ENCODE results near the gene ABHD14A. TPM values are rescaled to one million over a fixed set of nuclear protein-coding genes. Genes with fewer than 3 reads are reported as not detected.

Gene ABHD14A
- total RNA-seq, 1 experiment from 2014 or later = 3.8 TPM

DNA sequence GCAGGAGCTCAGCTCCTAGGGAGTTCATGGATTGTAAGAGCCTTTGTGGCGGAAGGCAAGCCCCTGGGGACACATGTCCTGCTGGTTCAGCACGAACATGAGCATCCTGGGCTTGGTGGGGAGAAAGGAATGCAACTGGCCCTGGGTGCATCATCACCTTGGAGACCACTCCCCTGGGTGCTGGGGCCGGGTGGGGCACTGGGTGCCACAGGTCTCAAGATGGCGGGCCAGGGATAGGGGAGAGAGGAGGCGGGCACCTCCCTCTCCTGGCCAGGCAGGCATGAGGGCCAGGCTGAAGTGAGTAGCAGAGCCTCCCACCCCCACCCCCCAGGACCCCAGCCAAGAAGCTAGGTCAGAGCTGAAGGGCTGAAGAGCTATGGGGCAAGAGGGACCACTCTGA, 8.4 kb upstream of the ABHD14A start:
- no peak for TF ChIP-seq RELA (CRISPR knock-in tag; IDR thresholded peaks at IDR 0.05; ENCODE audit: borderline replicate concordance)
- TF ChIP-seq, protein P1, sequence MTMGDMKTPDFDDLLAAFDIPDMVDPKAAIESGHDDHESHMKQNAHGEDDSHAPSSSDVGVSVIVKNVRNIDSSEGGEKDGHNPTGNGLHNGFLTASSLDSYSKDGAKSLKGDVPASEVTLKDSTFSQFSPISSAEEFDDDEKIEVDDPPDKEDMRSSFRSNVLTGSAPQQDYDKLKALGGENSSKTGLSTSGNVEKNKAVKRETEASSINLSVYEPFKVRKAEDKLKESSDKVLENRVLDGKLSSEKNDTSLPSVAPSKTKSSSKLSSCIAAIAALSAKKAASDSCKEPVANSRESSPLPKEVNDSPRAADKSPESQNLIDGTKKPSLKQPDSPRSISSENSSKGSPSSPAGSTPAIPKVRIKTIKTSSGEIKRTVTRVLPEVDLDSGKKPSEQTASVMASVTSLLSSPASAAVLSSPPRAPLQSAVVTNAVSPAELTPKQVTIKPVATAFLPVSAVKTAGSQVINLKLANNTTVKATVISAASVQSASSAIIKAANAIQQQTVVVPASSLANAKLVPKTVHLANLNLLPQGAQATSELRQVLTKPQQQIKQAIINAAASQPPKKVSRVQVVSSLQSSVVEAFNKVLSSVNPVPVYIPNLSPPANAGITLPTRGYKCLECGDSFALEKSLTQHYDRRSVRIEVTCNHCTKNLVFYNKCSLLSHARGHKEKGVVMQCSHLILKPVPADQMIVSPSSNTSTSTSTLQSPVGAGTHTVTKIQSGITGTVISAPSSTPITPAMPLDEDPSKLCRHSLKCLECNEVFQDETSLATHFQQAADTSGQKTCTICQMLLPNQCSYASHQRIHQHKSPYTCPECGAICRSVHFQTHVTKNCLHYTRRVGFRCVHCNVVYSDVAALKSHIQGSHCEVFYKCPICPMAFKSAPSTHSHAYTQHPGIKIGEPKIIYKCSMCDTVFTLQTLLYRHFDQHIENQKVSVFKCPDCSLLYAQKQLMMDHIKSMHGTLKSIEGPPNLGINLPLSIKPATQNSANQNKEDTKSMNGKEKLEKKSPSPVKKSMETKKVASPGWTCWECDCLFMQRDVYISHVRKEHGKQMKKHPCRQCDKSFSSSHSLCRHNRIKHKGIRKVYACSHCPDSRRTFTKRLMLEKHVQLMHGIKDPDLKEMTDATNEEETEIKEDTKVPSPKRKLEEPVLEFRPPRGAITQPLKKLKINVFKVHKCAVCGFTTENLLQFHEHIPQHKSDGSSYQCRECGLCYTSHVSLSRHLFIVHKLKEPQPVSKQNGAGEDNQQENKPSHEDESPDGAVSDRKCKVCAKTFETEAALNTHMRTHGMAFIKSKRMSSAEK (CRISPR knock-in tag; IDR thresholded peaks at IDR 0.05; ENCODE audit: borderline replicate concordance) = no peak
- TF ChIP-seq, protein P2, sequence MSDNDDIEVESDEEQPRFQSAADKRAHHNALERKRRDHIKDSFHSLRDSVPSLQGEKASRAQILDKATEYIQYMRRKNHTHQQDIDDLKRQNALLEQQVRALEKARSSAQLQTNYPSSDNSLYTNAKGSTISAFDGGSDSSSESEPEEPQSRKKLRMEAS (CRISPR knock-in tag; IDR thresholded peaks at IDR 0.05) = no peak
- TF ChIP-seq ESRRA (CRISPR knock-in tag; IDR thresholded peaks at IDR 0.05; ENCODE audit: borderline replicate concordance) = no peak
- no peak for TF ChIP-seq CREM (CRISPR knock-in tag; IDR thresholded peaks at IDR 0.05)
- no peak for TF ChIP-seq NR2C2 (CRISPR knock-in tag; IDR thresholded peaks at IDR 0.05)
- TF ChIP-seq FOXK1 (CRISPR knock-in tag; IDR thresholded peaks at IDR 0.05) = no peak
- TF ChIP-seq ZNF423 (CRISPR knock-in tag; IDR thresholded peaks at IDR 0.05) = no peak
- TF ChIP-seq, protein P3, sequence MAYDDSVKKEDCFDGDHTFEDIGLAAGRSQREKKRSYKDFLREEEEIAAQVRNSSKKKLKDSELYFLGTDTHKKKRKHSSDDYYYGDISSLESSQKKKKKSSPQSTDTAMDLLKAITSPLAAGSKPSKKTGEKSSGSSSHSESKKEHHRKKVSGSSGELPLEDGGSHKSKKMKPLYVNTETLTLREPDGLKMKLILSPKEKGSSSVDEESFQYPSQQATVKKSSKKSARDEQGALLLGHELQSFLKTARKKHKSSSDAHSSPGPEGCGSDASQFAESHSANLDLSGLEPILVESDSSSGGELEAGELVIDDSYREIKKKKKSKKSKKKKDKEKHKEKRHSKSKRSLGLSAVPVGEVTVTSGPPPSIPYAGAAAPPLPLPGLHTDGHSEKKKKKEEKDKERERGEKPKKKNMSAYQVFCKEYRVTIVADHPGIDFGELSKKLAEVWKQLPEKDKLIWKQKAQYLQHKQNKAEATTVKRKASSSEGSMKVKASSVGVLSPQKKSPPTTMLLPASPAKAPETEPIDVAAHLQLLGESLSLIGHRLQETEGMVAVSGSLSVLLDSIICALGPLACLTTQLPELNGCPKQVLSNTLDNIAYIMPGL (CRISPR knock-in tag; IDR thresholded peaks at IDR 0.05) = no peak
- no peak for TF ChIP-seq GTF2I (CRISPR knock-in tag; conservative IDR thresholded peaks at IDR 0.05)
- TF ChIP-seq, protein P4, sequence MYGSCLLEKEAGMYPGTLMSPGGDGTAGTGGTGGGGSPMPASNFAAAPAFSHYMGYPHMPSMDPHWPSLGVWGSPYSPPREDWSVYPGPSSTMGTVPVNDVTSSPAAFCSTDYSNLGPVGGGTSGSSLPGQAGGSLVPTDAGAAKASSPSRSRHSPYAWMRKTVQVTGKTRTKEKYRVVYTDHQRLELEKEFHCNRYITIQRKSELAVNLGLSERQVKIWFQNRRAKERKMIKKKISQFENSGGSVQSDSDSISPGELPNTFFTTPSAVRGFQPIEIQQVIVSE (CRISPR knock-in tag; IDR thresholded peaks at IDR 0.05; ENCODE audit: borderline replicate concordance) = no peak
- TF ChIP-seq, protein P5, sequence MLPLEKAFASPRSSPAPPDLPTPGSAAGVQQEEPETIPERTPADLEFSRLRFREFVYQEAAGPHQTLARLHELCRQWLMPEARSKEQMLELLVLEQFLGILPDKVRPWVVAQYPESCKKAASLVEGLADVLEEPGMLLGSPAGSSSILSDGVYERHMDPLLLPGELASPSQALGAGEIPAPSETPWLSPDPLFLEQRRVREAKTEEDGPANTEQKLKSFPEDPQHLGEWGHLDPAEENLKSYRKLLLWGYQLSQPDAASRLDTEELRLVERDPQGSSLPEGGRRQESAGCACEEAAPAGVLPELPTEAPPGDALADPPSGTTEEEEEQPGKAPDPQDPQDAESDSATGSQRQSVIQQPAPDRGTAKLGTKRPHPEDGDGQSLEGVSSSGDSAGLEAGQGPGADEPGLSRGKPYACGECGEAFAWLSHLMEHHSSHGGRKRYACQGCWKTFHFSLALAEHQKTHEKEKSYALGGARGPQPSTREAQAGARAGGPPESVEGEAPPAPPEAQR (CRISPR knock-in tag; IDR thresholded peaks at IDR 0.05) = no peak
- TF ChIP-seq, protein P6, sequence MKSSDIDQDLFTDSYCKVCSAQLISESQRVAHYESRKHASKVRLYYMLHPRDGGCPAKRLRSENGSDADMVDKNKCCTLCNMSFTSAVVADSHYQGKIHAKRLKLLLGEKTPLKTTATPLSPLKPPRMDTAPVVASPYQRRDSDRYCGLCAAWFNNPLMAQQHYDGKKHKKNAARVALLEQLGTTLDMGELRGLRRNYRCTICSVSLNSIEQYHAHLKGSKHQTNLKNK (CRISPR knock-in tag; IDR thresholded peaks at IDR 0.05) = no peak
- TF ChIP-seq TEAD4 (CRISPR knock-in tag; IDR thresholded peaks at IDR 0.05) = no peak
- TF ChIP-seq, protein P7, sequence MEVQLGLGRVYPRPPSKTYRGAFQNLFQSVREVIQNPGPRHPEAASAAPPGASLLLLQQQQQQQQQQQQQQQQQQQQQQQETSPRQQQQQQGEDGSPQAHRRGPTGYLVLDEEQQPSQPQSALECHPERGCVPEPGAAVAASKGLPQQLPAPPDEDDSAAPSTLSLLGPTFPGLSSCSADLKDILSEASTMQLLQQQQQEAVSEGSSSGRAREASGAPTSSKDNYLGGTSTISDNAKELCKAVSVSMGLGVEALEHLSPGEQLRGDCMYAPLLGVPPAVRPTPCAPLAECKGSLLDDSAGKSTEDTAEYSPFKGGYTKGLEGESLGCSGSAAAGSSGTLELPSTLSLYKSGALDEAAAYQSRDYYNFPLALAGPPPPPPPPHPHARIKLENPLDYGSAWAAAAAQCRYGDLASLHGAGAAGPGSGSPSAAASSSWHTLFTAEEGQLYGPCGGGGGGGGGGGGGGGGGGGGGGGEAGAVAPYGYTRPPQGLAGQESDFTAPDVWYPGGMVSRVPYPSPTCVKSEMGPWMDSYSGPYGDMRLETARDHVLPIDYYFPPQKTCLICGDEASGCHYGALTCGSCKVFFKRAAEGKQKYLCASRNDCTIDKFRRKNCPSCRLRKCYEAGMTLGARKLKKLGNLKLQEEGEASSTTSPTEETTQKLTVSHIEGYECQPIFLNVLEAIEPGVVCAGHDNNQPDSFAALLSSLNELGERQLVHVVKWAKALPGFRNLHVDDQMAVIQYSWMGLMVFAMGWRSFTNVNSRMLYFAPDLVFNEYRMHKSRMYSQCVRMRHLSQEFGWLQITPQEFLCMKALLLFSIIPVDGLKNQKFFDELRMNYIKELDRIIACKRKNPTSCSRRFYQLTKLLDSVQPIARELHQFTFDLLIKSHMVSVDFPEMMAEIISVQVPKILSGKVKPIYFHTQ (CRISPR knock-in tag; IDR thresholded peaks at IDR 0.05) = no peak
- no peak for TF ChIP-seq ZNF416 (CRISPR knock-in tag; IDR thresholded peaks at IDR 0.05)
- TF ChIP-seq TEAD1 (CRISPR knock-in tag; IDR thresholded peaks at IDR 0.05) = no peak
- TF ChIP-seq, protein P8, sequence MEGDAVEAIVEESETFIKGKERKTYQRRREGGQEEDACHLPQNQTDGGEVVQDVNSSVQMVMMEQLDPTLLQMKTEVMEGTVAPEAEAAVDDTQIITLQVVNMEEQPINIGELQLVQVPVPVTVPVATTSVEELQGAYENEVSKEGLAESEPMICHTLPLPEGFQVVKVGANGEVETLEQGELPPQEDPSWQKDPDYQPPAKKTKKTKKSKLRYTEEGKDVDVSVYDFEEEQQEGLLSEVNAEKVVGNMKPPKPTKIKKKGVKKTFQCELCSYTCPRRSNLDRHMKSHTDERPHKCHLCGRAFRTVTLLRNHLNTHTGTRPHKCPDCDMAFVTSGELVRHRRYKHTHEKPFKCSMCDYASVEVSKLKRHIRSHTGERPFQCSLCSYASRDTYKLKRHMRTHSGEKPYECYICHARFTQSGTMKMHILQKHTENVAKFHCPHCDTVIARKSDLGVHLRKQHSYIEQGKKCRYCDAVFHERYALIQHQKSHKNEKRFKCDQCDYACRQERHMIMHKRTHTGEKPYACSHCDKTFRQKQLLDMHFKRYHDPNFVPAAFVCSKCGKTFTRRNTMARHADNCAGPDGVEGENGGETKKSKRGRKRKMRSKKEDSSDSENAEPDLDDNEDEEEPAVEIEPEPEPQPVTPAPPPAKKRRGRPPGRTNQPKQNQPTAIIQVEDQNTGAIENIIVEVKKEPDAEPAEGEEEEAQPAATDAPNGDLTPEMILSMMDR (IDR thresholded peaks at IDR 0.05) = no peak
- CTCF ChIA-PET = interaction anchor here (1.1 to 6.5 kb wide), 5 partner anchors 8 to 79 kb away, joined by 4 to 60 read pairs (median 41); partner anchors contain the start of genes ABHD14A, ABHD14B, ACY1 and PARP3
- DNase-seq (ENCODE audit: low spot score) = no peak
- no peak for ATAC-seq
- H3K27ac Mint-ChIP-seq = no peak overlapping the region
- POLR2A ChIA-PET = interaction anchor here (1.1 to 1.5 kb wide), 2 partner anchors 25 to 30 kb away, joined by 4 to 5 read pairs; no protein-coding TSS in a partner anchor
- peaks cover 23% of the 10 kb centered on the region for H3K27me3 Mint-ChIP-seq (ENCODE audit: low read depth)
- no peaks in the 10 kb centered on the region for H3K9me3 Mint-ChIP-seq
- peaks cover 49% of the 10 kb centered on the region for H3K4me1 Mint-ChIP-seq
- H3K36me3 Mint-ChIP-seq = no peaks in the 10 kb centered on the region
- peak overlapping the region; percentile 73 for H3K4me3 Mint-ChIP-seq
